DND-41 (cell line): Measurements from ENCODE around the gene ADGRB3.

Experiments used
- ATAC-seq: fragments of 200-7000 bp; cut with Tn5 transposase; 3 replicates; pipeline ENCODE4 v1.9.1; 2021; ENCODE audit warnings: low read depth; ENCODE audit not compliant: insufficient read depth
- DNase-seq: peaks from one replicate; pipeline ENCODE4 v3.0.0-alpha.2; 2020
- H2AFZ ChIP-seq: 2 replicates; pipeline ENCODE4 v1.6.0; 2012; ENCODE audit warnings: low read depth, low read length
- H3K27ac ChIP-seq: 2 replicates; pipeline ENCODE4 v1.5.1; 2012; ENCODE audit warnings: low read length, inconsistent platforms
- H3K27me3 ChIP-seq: fragments of 200-600 bp; sonication (generic); 2 replicates; pipeline ENCODE4 v1.6.0; 2012; ENCODE audit warnings: low read length, mild to moderate bottlenecking, inconsistent platforms; ENCODE audit not compliant: insufficient read depth, poor library complexity
- H3K36me3 ChIP-seq: 2 replicates; pipeline ENCODE4 v1.5.1; 2012; ENCODE audit warnings: low read length, inconsistent platforms; ENCODE audit not compliant: insufficient read depth
- H3K4me1 ChIP-seq: 2 replicates; pipeline ENCODE4 v1.5.1; 2012; ENCODE audit warnings: mild to moderate bottlenecking, low read length; ENCODE audit not compliant: insufficient read depth
- H3K4me2 ChIP-seq: 2 replicates; pipeline ENCODE4 v1.6.0; 2012; ENCODE audit warnings: mild to moderate bottlenecking, moderate library complexity, low read length, inconsistent platforms; ENCODE audit not compliant: insufficient read depth
- H3K4me3 ChIP-seq, 2 experiments: fragments of 200-600 bp in 1 of 2; shearing (Covaris generic) in 1 of 2; 2 replicates each; pipeline ENCODE4 v1.5.1; 2012 to 2016; ENCODE audit warnings: inconsistent platforms in 2 of 2, low read length in 2 of 2, mild to moderate bottlenecking in 2 of 2, low read depth in 1 of 2, moderate library complexity in 1 of 2
- H3K79me2 ChIP-seq: 2 replicates; pipeline ENCODE4 v1.6.0; 2012; ENCODE audit warnings: low read length, inconsistent platforms; ENCODE audit not compliant: insufficient read depth
- H3K9ac ChIP-seq: 2 replicates; pipeline ENCODE4 v1.6.0; 2012; ENCODE audit warnings: low read depth, mild to moderate bottlenecking, inconsistent platforms, low read length, moderate library complexity
- H3K9me3 ChIP-seq: 2 replicates; pipeline ENCODE4 v1.5.1; 2012; ENCODE audit warnings: low read length, moderate library complexity, mild to moderate bottlenecking, inconsistent platforms; ENCODE audit not compliant: insufficient read depth, severe bottlenecking
- H4K20me1 ChIP-seq: 2 replicates; pipeline ENCODE4 v1.6.0; 2012; ENCODE audit warnings: low read length; ENCODE audit not compliant: insufficient read depth
- EZH2 ChIP-seq: IDR thresholded peaks from 3 replicates; pipeline ENCODE4 v1.6.1; 2012; ENCODE audit warnings: borderline replicate concordance, low read depth, mild to moderate bottlenecking, moderate library complexity, low read length, inconsistent platforms; ENCODE audit not compliant: severe bottlenecking
- TF ChIP-seq, protein P1 (sequence below): IDR thresholded peaks from 2 replicates; pipeline ENCODE4 v1.5.1; 2012; ENCODE audit warnings: borderline replicate concordance, low read length, moderate library complexity, mild to moderate bottlenecking; ENCODE audit not compliant: poor library complexity, severe bottlenecking; ENCODE audit errors: extremely low read depth

The ADGRB3 gene

DNA sequence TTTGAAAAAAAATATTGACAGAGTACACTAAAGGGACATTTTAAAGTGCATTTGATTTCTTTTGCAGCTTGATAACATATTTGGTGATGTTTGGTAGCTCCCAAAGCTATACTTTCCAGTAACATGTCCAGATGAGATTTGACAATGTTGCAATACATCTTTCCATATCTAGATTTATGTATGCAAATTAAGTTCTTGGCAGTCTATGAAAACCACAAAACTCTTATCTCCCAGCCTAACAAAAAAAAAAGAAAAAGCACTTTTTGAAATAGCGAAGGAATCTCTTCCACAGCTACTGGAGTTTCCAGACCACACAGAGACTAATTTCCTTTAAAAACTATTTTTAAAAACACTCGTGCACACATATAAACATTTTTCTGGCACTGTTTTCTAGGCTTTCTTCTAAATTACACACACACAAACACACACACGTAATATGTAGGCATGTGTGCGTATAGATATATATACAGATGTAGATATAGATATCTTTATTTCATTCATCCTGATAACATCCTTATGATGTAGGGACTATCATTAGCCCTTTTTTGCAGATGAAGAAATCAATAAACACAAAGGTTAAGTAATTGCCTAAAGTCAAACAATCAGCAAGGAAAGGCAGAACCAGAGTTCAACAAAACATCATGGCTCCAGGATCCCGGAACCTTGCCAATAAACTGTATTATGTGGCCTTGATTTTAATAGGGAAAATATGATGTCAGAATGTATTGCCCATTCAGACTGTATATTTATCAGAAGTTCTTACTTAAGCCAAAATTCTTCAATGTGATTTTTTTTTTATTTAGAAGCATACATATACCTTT lies 93.3 kb downstream of the ADGRB3 start:
- H3K36me3 ChIP-seq, result no peaks in the 10 kb centered on the region
- H4K20me1 ChIP-seq, result no peaks in the 10 kb centered on the region
- H2AFZ ChIP-seq, result no peak overlapping the region
- no peaks in the 10 kb centered on the region for H3K9me3 ChIP-seq
- no peak for DNase-seq
- H3K27me3 ChIP-seq, result no peaks in the 10 kb centered on the region
- no peak overlapping the region for H3K4me3 ChIP-seq
- no peak overlapping the region for H3K4me2 ChIP-seq
- H3K4me1 ChIP-seq, result no peaks in the 10 kb centered on the region
- no peak overlapping the region for H3K9ac ChIP-seq
- TF ChIP-seq, protein P1, sequence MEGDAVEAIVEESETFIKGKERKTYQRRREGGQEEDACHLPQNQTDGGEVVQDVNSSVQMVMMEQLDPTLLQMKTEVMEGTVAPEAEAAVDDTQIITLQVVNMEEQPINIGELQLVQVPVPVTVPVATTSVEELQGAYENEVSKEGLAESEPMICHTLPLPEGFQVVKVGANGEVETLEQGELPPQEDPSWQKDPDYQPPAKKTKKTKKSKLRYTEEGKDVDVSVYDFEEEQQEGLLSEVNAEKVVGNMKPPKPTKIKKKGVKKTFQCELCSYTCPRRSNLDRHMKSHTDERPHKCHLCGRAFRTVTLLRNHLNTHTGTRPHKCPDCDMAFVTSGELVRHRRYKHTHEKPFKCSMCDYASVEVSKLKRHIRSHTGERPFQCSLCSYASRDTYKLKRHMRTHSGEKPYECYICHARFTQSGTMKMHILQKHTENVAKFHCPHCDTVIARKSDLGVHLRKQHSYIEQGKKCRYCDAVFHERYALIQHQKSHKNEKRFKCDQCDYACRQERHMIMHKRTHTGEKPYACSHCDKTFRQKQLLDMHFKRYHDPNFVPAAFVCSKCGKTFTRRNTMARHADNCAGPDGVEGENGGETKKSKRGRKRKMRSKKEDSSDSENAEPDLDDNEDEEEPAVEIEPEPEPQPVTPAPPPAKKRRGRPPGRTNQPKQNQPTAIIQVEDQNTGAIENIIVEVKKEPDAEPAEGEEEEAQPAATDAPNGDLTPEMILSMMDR, result no peak
- TF ChIP-seq EZH2, result no peak
- ATAC-seq, result no peak
- H3K27ac ChIP-seq, result no peak overlapping the region
- H3K79me2 ChIP-seq, result no peaks in the 10 kb centered on the region

- H3K36me3 ChIP-seq, result no peaks in the 10 kb centered on the region
These were observed 94.4 kb downstream of the ADGRB3 start for GRCh38 chr6:68729377-68729903.

DNA sequence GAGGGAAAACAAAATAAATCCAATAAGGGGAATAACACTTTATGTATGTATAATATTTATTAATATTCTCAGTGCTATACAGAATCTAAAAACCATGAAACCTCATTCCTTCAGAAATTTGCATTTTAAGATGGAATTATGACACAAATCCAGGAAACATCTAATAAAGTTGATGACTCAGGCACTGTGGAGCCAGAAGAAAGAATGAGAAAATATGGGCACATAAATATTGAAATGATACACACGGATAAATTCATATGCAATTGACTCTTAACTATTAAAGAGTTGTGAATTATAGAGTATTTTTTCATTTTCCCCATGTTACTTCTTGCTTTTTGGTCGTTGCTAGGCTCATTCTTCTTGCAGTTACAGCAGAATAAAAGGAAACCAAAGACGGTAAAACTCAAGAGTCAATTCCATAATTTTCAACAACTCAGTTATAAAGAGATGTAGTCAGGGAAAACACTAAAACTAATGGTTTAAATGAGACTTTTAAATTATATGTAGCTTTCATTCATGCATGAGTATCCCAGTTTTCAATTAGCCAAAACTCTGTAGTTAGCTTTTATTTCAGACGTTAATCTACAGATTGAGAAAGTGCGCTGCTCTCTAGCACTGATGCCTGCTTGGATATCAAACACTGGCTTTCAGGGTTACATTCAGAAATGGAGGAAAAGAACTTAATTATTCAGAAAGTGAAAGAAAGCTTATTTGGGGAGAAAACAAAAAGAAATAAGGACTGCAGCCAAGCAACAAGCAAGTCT lies 95.4 kb downstream of the ADGRB3 start:
- H3K9me3 ChIP-seq, result no peaks in the 10 kb centered on the region
- no peaks in the 10 kb centered on the region for H3K27me3 ChIP-seq
- H3K4me3 ChIP-seq, result no peak overlapping the region
- no peak overlapping the region for H3K4me2 ChIP-seq
- TF ChIP-seq EZH2, result no peak
- TF ChIP-seq, protein P1, result no peak
- H4K20me1 ChIP-seq, result no peaks in the 10 kb centered on the region
- ATAC-seq, result no peak
- DNase-seq, result no peak
- H3K27ac ChIP-seq, result no peak overlapping the region
- H3K4me1 ChIP-seq, result no peaks in the 10 kb centered on the region
- H3K79me2 ChIP-seq, result no peaks in the 10 kb centered on the region
- no peak overlapping the region for H2AFZ ChIP-seq
- no peak overlapping the region for H3K9ac ChIP-seq
- no peaks in the 10 kb centered on the region for H3K36me3 ChIP-seq

More at GRCh38 chr6:68729377-68729903, 94.4 kb downstream of the ADGRB3 start:
- DNase-seq (no peak), ATAC-seq (no peak)
- no peak overlapping the region for H3K4me2 ChIP-seq
- H4K20me1 ChIP-seq, result no peaks in the 10 kb centered on the region
- no peaks in the 10 kb centered on the region for H3K9me3 ChIP-seq
- H3K4me1 ChIP-seq, result no peaks in the 10 kb centered on the region
- TF ChIP-seq, protein P1, result no peak
- TF ChIP-seq EZH2, result no peak
- H3K27me3 ChIP-seq, result no peaks in the 10 kb centered on the region
- H2AFZ ChIP-seq, result no peak overlapping the region
- H3K27ac ChIP-seq, result no peak overlapping the region
- H3K4me3 ChIP-seq, result no peak overlapping the region
- H3K9ac ChIP-seq, result no peak overlapping the region
- no peaks in the 10 kb centered on the region for H3K79me2 ChIP-seq
